ENCODE measurements around the gene NRF1. TPM values are rescaled to one million over a fixed set of nuclear protein-coding genes. Genes with fewer than 3 reads are reported as not detected.

NRF1 gene
- total RNA-seq, 3 donors from 2014 or later = 13.3 to 21.8 (median 17.4) TPM

DNA sequence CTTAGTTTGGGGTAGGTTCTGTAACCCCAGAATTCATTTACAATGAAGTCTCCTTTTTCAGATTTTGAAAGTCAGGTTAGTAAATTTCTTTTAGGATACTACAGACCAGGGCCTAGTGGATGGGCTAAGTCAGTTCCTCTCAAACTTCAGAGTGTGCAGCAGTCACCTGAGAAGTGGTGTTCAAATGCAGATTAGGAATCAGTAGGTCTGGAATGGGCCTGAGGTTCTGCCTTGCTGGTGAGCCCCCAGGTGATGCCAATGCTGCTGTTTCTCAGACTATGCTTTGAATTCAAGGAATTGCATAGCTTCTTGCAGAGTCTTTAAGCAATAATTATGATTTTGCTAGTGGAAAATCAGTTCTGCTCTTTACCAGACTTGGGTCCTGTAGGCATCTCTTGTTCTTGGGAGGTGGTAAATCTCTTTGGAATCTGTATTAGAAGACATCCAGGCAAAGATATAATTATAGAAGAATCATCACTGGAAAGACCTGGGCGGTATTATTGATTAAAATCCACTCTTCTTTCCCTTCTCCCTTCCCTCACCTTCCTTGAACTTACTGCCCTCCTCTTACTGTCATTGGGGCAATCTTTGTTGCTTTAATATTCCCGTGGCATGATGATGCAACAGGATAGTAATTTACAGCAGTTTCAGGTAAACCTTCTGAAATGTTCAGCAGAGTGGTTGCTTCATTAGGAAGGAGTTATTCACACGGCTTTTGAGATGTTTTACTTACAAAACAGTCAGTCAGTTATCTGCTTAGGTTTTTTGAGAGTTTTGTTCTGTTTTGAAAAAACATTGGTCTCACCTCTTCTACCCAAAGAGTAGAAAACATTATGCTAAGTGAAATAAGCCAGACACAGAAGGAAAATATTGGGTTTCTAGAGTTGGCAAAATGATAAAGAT, 87.2 kb downstream of the NRF1 start:
- DNase-seq (no peak), ATAC-seq (no peak)
- H3K4me1 ChIP-seq (ENCODE audit: low read depth) = no peaks in the 10 kb centered on the region
- no peak overlapping the region for H3K4me3 ChIP-seq
- intact Hi-C loops (cut with DNase I, micrococcal nuclease) = no loop called here
- no peaks in the 10 kb centered on the region for H3K36me3 ChIP-seq (ENCODE audit: low read depth)
- no peaks in the 10 kb centered on the region for H3K9me3 ChIP-seq
- no peak for TF ChIP-seq CTCF (IDR thresholded peaks at IDR 0.05)

- intact Hi-C loops (cut with DNase I, micrococcal nuclease) = no loop called here
- TF ChIP-seq CTCF (IDR thresholded peaks at IDR 0.05) = no peak
- no peaks in the 10 kb centered on the region for H3K36me3 ChIP-seq (ENCODE audit: low read depth)
- no peak for ATAC-seq
- no peaks in the 10 kb centered on the region for H3K9me3 ChIP-seq
- H3K4me3 ChIP-seq = no peak overlapping the region
- no peaks in the 10 kb centered on the region for H3K4me1 ChIP-seq (ENCODE audit: low read depth)
- no peak for DNase-seq
These were observed 90.8 kb downstream of the NRF1 start for GRCh38 chr7:129702316-129702715.

DNA sequence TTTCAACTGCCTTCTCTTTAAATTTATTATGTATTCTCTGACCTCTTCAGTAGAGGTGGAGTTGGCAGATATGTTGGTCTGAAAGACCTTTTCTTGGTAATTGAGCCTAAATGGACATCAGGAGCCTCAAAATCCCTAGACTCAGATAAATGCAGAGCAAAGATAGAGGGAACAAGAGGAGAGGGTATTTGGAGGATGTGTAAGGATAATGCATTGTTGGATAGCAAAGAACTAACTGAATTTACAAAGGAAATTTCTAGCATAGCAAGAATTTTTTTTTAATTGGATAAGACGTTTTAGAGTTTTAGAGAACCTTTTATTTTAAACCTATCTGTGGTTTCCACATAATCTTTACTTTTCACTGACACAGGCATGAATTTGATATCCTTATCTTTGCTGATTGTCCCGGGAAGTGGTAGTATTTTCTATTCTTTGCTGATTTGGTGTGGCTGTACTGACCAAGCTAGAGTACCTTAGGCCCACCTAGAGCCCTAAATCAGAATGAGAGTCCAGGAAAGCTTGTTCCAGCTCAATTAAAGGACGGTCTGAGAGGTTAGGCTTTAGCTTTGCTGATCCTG, 91.3 kb downstream of the NRF1 start:
- H3K9me3 ChIP-seq = no peaks in the 10 kb centered on the region
- intact Hi-C loops (cut with DNase I, micrococcal nuclease) = no loop called here
- H3K4me1 ChIP-seq (ENCODE audit: low read depth) = no peaks in the 10 kb centered on the region
- no peak for DNase-seq
- no peaks in the 10 kb centered on the region for H3K36me3 ChIP-seq (ENCODE audit: low read depth)
- H3K4me3 ChIP-seq = no peak overlapping the region
- no peak for TF ChIP-seq CTCF (IDR thresholded peaks at IDR 0.05)
- no peak for ATAC-seq

DNA sequence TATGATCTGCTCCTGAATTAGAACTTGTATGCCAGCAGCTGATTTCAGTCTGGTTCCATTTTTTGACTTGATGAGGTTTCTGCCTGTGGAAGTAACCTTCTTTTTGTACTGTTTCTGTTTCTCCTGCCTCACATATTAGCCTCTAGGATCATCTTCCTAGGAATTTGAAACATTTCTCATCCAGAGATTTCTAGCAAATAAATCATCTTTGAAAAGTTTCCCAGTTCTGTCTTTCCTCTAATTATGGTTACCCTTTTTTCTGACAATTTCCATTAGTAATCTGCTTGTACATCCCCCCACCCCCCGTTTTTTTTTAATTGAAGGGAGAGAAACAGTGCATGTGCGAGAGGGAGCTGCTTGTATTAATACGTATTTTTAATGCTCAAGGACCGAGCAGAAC, 92.2 kb downstream of the NRF1 start:
- no peaks in the 10 kb centered on the region for H3K9me3 ChIP-seq
- ATAC-seq (no peak), DNase-seq (no peak)
- no peaks in the 10 kb centered on the region for H3K4me1 ChIP-seq (ENCODE audit: low read depth)
- H3K36me3 ChIP-seq (ENCODE audit: low read depth) = no peaks in the 10 kb centered on the region
- intact Hi-C loops (cut with DNase I, micrococcal nuclease) = no loop called here
- TF ChIP-seq CTCF (IDR thresholded peaks at IDR 0.05) = no peak
- H3K4me3 ChIP-seq = no peak overlapping the region

DNA sequence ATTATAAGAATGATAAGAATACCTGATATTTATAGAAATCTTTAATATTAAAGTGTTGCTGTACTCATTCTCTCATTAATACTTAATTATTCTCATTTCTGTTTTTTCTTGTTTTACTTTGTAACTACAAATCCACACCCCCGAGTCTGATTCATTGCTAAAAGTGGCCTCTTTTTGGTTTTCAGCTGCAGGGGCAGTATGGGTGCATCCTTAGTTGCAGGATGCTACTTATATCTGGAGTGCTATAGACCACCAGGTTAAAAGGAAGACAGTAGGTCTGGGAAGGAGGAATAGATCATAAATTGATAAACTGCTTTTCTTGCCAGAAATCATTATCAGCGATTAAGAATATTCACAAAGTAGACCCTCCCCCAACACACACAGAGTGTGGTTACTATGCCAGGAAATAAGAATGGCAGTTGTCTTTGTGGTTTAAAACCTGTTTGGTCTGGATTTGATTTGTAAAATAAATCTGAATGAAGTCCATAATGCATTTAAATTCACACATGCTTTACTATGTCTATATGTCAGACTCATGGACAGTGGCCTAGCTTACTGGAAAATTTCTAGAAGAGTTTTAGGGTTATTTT, 96.5 kb downstream of the NRF1 start:
- no peaks in the 10 kb centered on the region for H3K4me1 ChIP-seq (ENCODE audit: low read depth)
- no peaks in the 10 kb centered on the region for H3K9me3 ChIP-seq
- TF ChIP-seq CTCF (IDR thresholded peaks at IDR 0.05) = no peak
- H3K36me3 ChIP-seq (ENCODE audit: low read depth) = peaks cover 4% of the 10 kb centered on the region
- intact Hi-C loops (cut with DNase I, micrococcal nuclease) = no loop called here
- DNase-seq (no peak), ATAC-seq (no peak)
- H3K4me3 ChIP-seq = no peak overlapping the region

Measured in mucosa of descending colon (tissue), 3 donors.